ENCODE data around the gene IPO7.

The IPO7 gene

GRCh38 chr11:9495803-9496514 lies 111.5 kb downstream of the IPO7 start:
- no peak for DNase-seq

Measured in effector CD4-positive, alpha-beta T cell (primary cell).